Skeletal muscle satellite cell (primary cell): ENCODE results near the gene EHF.

Experiments
- H3K27me3 ChIP-seq: 2 replicates; pipeline ENCODE4 v1.7.0; 2013; ENCODE audit warnings: low read length; ENCODE audit not compliant: control insufficient read depth, insufficient read depth
- H3K36me3 ChIP-seq: 2 replicates; pipeline ENCODE4 v1.7.0; 2013; ENCODE audit warnings: mild to moderate bottlenecking, control low read depth, low read length; ENCODE audit not compliant: insufficient read depth
- H3K4me1 ChIP-seq: 2 replicates; pipeline ENCODE4 v1.7.0; 2013; ENCODE audit warnings: low read length; ENCODE audit not compliant: control insufficient read depth, insufficient read depth
- H3K4me2 ChIP-seq: 2 replicates; pipeline ENCODE4 v1.7.0; 2013; ENCODE audit warnings: mild to moderate bottlenecking, low read length
- H3K4me3 ChIP-seq: 2 replicates; pipeline ENCODE4 v1.7.0; 2013; ENCODE audit warnings: low read length
- H3K9ac ChIP-seq: 2 replicates; pipeline ENCODE4 v1.7.0; 2013; ENCODE audit warnings: mild to moderate bottlenecking, low read depth, low read length, moderate library complexity
- H3K9me3 ChIP-seq: replicated peaks from 2 replicates; pipeline ENCODE4 v1.7.0; 2013; ENCODE audit warnings: mild to moderate bottlenecking, control low read depth, low read length

The EHF gene

DNA sequence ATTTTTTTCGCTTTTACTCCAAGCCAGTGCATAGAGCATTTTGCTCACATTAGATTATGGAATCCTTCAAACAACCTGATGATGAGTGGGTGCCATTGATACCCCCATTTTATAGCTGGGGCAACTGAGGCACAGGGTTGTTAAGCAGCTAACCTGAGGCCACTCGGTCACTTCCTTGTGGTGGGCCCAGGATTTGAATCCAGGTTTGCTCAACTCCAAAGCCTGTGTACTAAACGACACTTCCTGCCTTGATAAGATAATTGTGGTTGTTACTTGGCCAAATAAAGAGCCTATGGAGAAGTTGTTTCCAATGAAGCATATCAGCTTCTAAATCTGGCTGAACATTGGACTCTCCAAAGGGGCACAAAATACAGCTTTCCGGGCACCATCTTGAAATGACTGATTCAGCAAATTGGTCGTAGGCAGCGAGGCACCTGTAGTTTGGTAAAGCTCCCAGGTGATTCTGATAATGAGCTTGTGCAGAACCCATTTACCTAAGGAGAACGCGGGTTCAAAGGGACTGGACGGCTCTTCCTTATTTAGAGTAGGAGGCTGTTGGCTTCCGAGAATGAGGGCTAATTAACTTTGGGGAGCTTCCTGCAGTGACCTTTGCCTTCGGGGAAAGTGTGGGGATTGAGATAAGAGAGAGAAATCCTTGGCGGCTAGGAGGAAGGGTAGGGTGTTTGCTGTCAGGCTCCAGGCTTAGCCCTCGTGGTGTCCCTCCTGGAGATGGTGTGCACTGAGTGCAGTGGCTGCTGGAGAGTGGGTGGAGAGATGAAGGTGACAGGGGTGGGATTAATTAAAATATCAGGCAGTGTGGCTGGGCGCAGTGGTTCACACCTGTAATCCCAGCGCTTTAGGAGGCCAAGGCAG lies 17.5 kb upstream of the EHF start:
- Histone ChIP-seq H3K4me1 (peaks cover 25% of the 10 kb centered on the region), H3K27me3 (no peaks in the 10 kb centered on the region), H3K4me2 (no peak overlapping the region), H3K36me3 (no peaks in the 10 kb centered on the region), H3K4me3 (no peak overlapping the region), H3K9ac (no peak overlapping the region), H3K9me3 (no peaks in the 10 kb centered on the region)

- Histone ChIP-seq H3K36me3 (no peaks in the 10 kb centered on the region), H3K9ac (no peak overlapping the region), H3K9me3 (no peaks in the 10 kb centered on the region), H3K4me3 (no peak overlapping the region), H3K4me2 (no peak overlapping the region), H3K4me1 (peaks cover 21% of the 10 kb centered on the region), H3K27me3 (no peaks in the 10 kb centered on the region)
Observed at GRCh38 chr11:34604145-34604544, 16.7 kb upstream of the EHF start.

DNA sequence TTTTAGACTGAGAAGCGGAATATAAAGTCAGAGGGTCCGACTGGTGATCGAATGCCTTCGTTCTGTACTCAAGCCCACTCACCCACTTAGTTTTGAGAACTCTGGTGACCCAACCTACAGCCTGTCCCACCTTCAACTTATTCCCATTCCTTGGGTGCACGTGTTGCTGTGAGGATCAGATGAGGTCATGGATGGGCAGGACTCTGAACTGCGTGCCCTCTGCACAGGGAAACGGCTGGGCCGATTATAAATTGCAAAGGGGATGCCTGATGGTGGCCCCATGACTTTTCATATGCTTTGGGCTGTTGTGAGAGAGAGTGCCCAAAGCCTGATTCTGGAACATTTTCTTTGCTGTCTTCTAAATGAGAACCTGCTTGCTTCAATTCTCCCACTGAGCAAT lies 16.0 kb upstream of the EHF start:
- H3K27me3 ChIP-seq: no peaks in the 10 kb centered on the region
- peaks cover 15% of the 10 kb centered on the region for H3K4me1 ChIP-seq
- no peak overlapping the region for H3K4me2 ChIP-seq
- H3K36me3 ChIP-seq: no peaks in the 10 kb centered on the region
- H3K9me3 ChIP-seq: no peaks in the 10 kb centered on the region
- no peak overlapping the region for H3K9ac ChIP-seq
- no peak overlapping the region for H3K4me3 ChIP-seq

DNA sequence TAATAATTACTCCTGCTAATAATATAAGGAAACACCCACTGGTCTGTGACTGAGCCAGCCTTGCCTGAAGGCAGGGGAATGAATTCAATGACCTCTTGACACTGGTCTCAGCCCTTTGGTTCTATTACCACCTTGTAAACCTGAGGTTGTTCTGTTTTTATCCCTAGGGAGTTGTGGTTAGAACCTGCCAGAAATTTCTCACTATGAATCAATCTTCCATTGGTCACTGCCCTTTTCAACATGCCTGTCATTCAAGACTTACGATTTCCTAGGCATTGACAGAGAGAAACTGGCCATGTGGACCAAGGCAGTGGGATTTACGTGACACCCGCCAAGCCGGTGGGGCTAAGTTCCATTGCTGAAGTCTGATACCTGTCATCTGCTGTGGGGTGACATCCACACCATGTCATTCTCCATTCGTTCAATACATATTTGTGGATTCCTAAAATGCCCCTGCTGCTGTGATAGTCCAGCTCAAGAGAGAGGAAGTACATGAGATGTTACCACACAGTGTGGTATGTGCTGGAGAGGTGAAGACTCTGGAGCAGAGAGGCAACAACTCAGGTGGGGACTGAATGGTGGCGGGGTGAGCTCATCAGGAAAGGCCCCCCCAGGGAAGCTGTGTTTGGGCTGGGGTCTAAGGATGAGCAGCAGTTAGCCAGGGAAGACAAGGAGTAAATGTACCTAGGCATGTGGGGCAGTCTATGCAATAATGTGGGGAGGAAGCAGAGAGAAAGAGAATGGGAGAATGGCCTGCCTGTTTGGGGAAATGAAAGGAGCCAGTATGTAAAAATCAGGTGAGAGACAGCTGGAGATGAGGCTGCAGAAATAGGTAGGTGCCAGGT lies 15.2 kb upstream of the EHF start:
- Histone ChIP-seq H3K36me3 (no peaks in the 10 kb centered on the region), H3K4me2 (no peak overlapping the region), H3K27me3 (no peaks in the 10 kb centered on the region), H3K9me3 (no peaks in the 10 kb centered on the region), H3K4me3 (no peak overlapping the region), H3K4me1 (peaks cover 7% of the 10 kb centered on the region), H3K9ac (no peak overlapping the region)

GRCh38 chr11:34606326-34607120 lies 14.4 kb upstream of the EHF start:
- H3K27me3 ChIP-seq: no peaks in the 10 kb centered on the region
- H3K9ac ChIP-seq: no peak overlapping the region
- no peak overlapping the region for H3K4me3 ChIP-seq

GRCh38 chr11:34609187-34609751 lies 11.6 kb upstream of the EHF start:
- H3K4me1 ChIP-seq: no peaks in the 10 kb centered on the region
- no peak overlapping the region for H3K4me3 ChIP-seq
- H3K9me3 ChIP-seq: no peaks in the 10 kb centered on the region
- H3K9ac ChIP-seq: no peak overlapping the region
- H3K27me3 ChIP-seq: peaks cover 8% of the 10 kb centered on the region
- H3K4me2 ChIP-seq: no peak overlapping the region
- H3K36me3 ChIP-seq: no peaks in the 10 kb centered on the region

More at GRCh38 chr11:34606326-34607120, 14.4 kb upstream of the EHF start:
- Histone ChIP-seq H3K4me1 (no peaks in the 10 kb centered on the region), H3K36me3 (no peaks in the 10 kb centered on the region), H3K9me3 (no peaks in the 10 kb centered on the region), H3K4me2 (no peak overlapping the region)

DNA sequence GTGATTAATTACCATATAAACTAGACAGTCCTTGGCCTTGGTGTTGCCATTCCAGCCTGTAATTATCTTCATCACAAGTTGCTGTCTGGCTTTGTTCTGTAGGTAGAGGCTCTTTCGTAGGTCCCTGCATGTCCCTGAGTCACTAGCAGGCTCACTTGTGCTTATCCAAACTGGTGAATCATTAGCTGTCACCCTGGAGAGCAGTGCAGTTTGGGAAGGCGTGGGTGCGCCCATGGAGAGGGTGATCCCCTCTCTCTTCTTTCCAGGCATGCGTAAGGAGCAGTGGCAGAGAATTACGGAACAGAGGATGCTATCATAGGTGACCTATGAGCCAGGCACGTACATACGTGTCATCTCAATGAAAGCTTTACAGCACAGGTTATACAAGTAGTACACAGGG lies 11.0 kb upstream of the EHF start:
- H3K27me3 ChIP-seq: peaks cover 8% of the 10 kb centered on the region

DNA sequence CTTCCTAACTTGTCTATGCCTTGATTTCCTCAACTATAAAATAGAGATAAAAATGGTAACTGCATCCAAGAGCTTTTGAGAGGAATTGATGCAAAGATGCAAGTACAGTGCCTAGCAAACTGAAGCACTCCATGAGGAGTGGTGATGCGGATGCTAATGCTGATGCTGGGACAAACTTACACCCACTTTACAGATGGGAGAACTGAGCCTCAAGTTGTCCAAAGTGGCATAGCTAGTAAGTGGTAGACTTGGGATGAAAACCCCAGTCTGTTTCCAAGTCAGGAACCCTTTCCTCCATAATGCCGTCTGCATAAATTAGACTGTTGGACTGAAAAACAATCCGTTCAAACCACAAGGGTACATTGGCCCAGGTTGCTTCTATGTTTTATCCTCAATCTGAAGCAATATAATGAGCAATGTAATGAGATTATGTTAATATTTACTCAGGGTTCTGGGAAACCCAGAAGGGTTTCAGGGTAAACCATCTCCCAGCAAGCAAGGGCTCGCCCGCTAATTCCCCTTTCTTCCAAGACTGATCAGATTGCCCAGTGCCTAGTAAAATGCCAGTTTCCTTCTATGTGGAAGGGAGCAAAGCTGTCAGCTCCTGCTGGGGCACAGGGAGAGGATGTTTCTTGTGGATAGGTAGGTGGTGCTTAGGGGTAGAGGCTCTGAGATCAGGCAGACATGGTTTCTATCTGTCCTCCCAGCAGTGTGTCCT lies 10.4 kb upstream of the EHF start:
- H3K27me3 ChIP-seq: peaks cover 8% of the 10 kb centered on the region
- no peaks in the 10 kb centered on the region for H3K36me3 ChIP-seq
- no peak overlapping the region for H3K4me3 ChIP-seq
- H3K9me3 ChIP-seq: no peaks in the 10 kb centered on the region
- H3K9ac ChIP-seq: no peak overlapping the region
- no peaks in the 10 kb centered on the region for H3K4me1 ChIP-seq
- no peak overlapping the region for H3K4me2 ChIP-seq

More for the DNA sequence above, 11.0 kb upstream of the EHF start:
- no peaks in the 10 kb centered on the region for H3K9me3 ChIP-seq
- H3K9ac ChIP-seq: no peak overlapping the region
- H3K36me3 ChIP-seq: no peaks in the 10 kb centered on the region
- no peaks in the 10 kb centered on the region for H3K4me1 ChIP-seq
- H3K4me3 ChIP-seq: no peak overlapping the region
- no peak overlapping the region for H3K4me2 ChIP-seq

DNA sequence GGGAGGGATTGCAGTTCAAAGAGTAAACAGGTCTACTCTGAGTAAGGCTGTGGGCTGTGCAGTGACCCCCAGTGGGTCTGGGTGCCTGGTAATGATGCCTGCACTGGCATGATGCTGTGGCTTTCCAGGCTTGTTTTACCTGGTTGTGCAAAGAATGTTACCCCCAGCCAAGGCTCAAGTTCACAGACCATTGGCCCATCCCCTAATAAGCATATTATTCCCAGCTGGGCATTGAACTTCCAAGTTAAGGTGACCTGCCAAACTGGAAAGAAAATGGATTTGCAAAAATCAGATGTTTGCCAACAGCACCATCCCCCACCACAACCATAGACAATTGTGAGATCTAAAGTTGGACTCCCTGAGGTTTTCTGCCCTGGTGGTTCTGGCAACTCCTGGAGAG lies 7.9 kb upstream of the EHF start:
- Histone ChIP-seq H3K9ac (no peak overlapping the region), H3K4me1 (no peaks in the 10 kb centered on the region), H3K4me2 (no peak overlapping the region), H3K4me3 (no peak overlapping the region), H3K9me3 (no peaks in the 10 kb centered on the region), H3K36me3 (no peaks in the 10 kb centered on the region), H3K27me3 (peaks cover 8% of the 10 kb centered on the region)

DNA sequence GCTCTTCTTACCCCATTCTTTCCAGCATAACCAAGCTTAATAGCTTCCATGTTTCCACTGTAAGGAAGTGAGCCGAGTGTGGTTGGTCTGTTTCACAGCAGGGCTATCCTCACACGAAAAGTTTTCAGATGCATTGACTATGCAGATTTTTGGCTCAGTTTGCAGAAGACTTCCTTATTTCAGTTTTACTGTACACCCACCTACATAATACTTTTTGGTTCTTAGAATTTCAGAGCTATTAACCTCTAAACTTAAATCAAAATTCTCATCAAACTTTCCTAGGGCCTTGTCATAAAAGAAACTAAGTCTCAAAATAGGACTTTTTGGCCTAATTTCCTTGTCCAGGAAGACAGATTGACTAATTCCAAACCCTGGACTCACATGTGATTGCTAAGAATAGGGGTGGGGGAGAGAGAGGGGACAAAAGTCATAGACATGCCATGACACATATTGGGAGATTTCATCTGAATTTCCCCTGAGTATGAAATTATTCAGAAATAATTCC lies 7.3 kb upstream of the EHF start:
- Histone ChIP-seq H3K9me3 (no peaks in the 10 kb centered on the region), H3K4me1 (no peaks in the 10 kb centered on the region), H3K4me3 (no peak overlapping the region), H3K4me2 (no peak overlapping the region), H3K9ac (no peak overlapping the region), H3K36me3 (no peaks in the 10 kb centered on the region), H3K27me3 (peaks cover 8% of the 10 kb centered on the region)
